HG03066 (cell line): Measurements from ENCODE around the gene KIF5B.
"Not testable (repeated sequence)": the region's sequence is repeated elsewhere in the genome, so short reads cannot be mapped to it uniquely, and the experiment has no call there.

Experiments used
- ATAC-seq: cut with Tn5 transposase; IDR thresholded peaks from one replicate; pipeline ENCODE4 v1.9.1; 2021; ENCODE audit warnings: low read depth; ENCODE audit not compliant: unreplicated experiment

The KIF5B gene

GRCh38 chr10:32028710-32029109 lies 27.5 kb downstream of the KIF5B start:
- no peak for ATAC-seq

- no peak for ATAC-seq
These were observed 33.0 kb downstream of the KIF5B start for GRCh38 chr10:32023264-32023663.

GRCh38 chr10:32017044-32017443 lies 39.2 kb downstream of the KIF5B start:
- ATAC-seq = no peak

DNA sequence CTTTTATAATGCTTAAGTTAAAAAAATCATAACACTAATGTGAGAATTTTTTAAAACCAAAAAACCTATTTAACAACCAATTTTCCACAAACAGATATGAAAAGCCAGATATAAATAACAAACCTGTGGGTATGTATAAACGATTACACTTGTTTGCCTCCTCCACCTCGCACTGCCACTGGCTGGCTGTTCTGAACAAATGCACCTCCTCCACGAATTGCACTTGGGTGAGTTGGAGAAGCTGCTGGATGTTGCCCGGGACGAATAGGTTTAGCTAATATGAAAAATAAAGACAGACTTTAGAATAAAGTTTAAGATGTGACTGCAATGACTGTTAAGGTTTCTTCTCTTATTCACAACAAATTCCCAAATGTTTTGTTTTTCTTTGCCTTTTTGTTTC lies 40.8 kb downstream of the KIF5B start:
- no peak for ATAC-seq

- ATAC-seq = no peak
These were observed 49.2 kb downstream of the KIF5B start for GRCh38 chr10:32007026-32007425.

- ATAC-seq = peak; percentile 60
These were observed 51.2 kb downstream of the KIF5B start for GRCh38 chr10:32005050-32005449.

- ATAC-seq = no peak
These were observed 52.0 kb downstream of the KIF5B start for GRCh38 chr10:32004161-32004591.

GRCh38 chr10:32002531-32002930 lies 53.7 kb downstream of the KIF5B start:
- ATAC-seq = no peak

DNA sequence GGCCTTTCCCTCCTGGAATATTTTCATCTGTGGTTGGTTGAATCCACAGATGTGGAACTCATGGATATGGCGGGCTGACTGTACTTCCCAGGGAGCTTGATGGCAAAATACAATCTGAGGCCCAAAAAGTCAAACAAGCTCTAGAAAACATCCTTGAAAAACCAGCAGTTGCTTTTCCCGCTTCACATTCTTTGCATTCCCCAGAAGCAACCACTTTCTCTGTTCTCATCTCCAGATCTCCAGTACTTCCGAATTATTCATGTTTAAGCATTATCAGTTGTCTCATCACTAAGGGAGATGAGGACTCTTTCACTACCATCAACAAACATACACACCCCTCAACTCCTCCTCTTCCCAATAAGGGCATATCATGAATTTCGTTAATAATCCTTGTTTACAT lies 55.3 kb downstream of the KIF5B start:
- ATAC-seq = no peak

DNA sequence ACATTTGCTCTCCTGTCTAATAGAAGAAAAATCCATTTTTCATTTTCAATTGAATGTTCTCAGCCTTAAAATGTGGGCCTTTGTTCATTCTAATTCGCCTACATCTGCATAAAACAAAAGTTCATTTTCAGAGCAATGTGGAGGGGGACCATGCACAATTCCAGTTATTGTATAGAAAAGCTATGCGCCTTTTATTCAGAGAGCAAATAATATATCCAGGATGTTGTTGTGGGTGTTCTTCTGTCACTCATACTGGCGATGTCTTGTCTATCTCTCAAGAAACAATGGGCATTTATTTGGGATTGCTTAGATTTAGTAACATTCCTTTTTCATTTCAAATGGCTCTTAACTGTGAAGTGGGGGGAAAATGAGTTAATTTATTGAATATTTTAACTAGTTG lies 56.4 kb downstream of the KIF5B start:
- ATAC-seq = no peak

GRCh38 chr10:31999070-31999660 lies 57.1 kb downstream of the KIF5B start:
- no peak for ATAC-seq

- no peak for ATAC-seq
These were observed 61.3 kb downstream of the KIF5B start for GRCh38 chr10:31994926-31995325.

DNA sequence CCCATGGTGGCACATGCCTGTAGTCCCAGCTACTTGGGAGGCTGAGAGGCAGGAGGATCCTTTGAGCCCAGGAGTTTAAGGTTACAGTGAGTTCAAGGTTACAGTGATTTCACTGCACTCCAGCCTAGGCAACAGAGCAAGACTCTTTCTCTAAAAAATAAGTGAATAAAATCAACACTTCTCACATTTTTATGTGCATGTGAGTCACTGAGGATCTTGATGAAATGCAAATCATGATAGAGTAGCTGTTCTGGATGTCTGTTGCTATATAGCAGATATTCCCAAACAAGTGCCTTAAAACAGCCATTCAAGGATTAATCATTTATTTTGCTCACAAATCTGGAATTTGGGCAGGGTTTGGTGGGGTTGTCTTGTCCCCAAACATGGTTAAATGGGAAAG lies 65.3 kb downstream of the KIF5B start:
- no peak for ATAC-seq

DNA sequence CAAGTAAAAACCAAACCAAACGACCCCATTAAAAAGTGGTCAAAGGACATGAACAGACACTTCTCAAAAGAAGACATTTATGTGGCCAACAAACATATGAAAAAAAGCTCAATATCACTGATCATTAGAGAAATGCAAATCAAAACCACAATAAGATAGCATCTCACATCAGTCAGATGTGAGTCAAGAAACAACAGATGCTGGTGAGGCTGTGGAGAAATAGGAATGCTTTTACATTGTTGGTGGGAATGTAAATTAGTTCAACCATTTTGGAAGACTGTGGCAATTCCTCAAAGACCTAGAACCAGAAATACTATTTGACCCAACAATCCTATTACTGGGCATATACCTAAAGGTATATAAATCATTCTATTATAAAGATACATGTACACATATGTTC lies 68.4 kb downstream of the KIF5B start:
- not testable (repeated sequence) for ATAC-seq

DNA sequence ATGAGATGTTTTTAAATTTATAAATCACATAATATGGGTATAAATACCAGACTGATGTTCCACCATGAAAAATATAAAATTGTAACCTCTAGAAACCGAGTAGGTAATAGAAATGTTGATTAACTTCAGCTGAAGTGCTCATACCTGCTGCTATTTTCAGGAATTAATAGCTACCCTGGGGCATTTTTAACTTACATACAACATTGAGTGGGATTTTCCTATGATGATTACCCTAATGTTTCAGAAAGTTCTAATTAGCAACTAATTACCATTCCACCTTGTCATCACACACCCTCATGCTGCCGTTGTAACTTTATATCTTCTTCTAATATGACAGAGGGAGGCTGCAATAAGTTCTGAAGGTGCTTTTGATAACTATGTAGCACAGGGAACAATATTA lies 74.1 kb downstream of the KIF5B start:
- ATAC-seq = no peak

GRCh38 chr10:31980471-31980870 lies 75.8 kb downstream of the KIF5B start:
- no peak for ATAC-seq

- ATAC-seq = not testable (repeated sequence)
These were observed 77.2 kb downstream of the KIF5B start for GRCh38 chr10:31979071-31979470.

DNA sequence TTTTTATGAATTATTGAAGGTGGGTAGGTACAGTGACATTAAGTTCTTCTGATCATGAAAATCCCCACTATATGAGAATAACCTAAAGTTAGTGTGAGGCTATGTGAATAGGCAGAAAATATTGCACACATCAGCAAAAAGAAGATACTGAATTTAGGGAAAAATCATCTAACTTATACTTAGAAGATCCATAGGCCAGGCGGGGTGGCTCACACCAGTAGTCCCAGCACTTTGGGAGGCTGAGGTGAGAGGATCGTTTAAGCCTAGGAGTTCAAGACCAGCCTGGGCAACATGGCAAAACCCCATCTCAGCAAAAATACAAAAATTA lies 78.1 kb downstream of the KIF5B start:
- ATAC-seq = no peak

GRCh38 chr10:31977440-31978155 lies 78.6 kb downstream of the KIF5B start:
- ATAC-seq = no peak

- no peak for ATAC-seq
These were observed 81.0 kb downstream of the KIF5B start for GRCh38 chr10:31975157-31975765.

GRCh38 chr10:31974434-31975124 lies 81.6 kb downstream of the KIF5B start:
- no peak for ATAC-seq
